IMR-90 (cell line): Measurements from ENCODE around the gene PSD. TPM values are rescaled to one million over a fixed set of nuclear protein-coding genes. Genes with fewer than 3 reads are reported as not detected.

ENCODE experiments used
- ATAC-seq: fragments of 200-7000 bp; cut with Tn5 transposase; 2 replicates; pipeline ENCODE4 v1.9.1; 2020; ENCODE audit warnings: low read depth, mild to moderate bottlenecking, moderate library complexity
- BruUV-seq: library from RNA; stranded (reverse); fragments of 400-500 nt; replicated peaks from 2 replicates; lab custom pipeline; 2021; lab: Mats Ljungman, UMichigan
- CTCF ChIA-PET: fragments of 300-600 bp; formaldehyde crosslinking; extraction: SDS; loops from one replicate; lab custom pipeline; 2021; ENCODE audit warnings: antibody characterized with exemption; lab: Yijun Ruan, JAX
- POLR2A ChIA-PET: fragments of 300-600 bp; sonication (Branson Sonifier 250); formaldehyde crosslinking; loops from one replicate; lab custom pipeline; 2022; ENCODE audit warnings: antibody characterized with exemption; ENCODE audit not compliant: unreplicated experiment; lab: Charles Lee
- DNase-seq: peaks from one replicate; pipeline ENCODE4 v3.0.0; 2013
- H2AFZ ChIP-seq: replicated peaks from 2 replicates; pipeline ENCODE3; 2013; ENCODE audit warnings: low read length, mild to moderate bottlenecking; ENCODE audit not compliant: poor library complexity
- H2AK5ac ChIP-seq: 2 replicates; pipeline ENCODE4 v1.6.1; 2013; ENCODE audit warnings: low read depth, low read length, inconsistent platforms
- H2AK9ac ChIP-seq: replicated peaks from 2 replicates; pipeline ENCODE3; 2013; ENCODE audit warnings: mild to moderate bottlenecking, low read depth, low read length, moderate library complexity; ENCODE audit not compliant: poor library complexity
- H2BK120ac ChIP-seq: 2 replicates; pipeline ENCODE4 v1.6.1; 2013; ENCODE audit warnings: low read depth, low read length, inconsistent platforms
- H2BK15ac ChIP-seq: 3 replicates; pipeline ENCODE4 v1.6.1; 2013; ENCODE audit warnings: low read depth, low read length, inconsistent platforms
- H2BK20ac ChIP-seq: 2 replicates; pipeline ENCODE4 v1.6.1; 2013; ENCODE audit warnings: low read depth, mild to moderate bottlenecking, inconsistent platforms, low read length, moderate library complexity
- H2BK5ac ChIP-seq: 2 replicates; pipeline ENCODE4 v1.6.1; 2013; ENCODE audit warnings: mild to moderate bottlenecking, low read depth, low read length, inconsistent platforms; ENCODE audit not compliant: poor library complexity, severe bottlenecking
- H3K14ac ChIP-seq: replicated peaks from 2 replicates; pipeline ENCODE4 v1.6.1; 2013; ENCODE audit warnings: low read depth, low read length, inconsistent platforms
- H3K18ac ChIP-seq: 2 replicates; pipeline ENCODE4 v1.6.1; 2013; ENCODE audit warnings: low read depth, low read length, control low read depth
- H3K23ac ChIP-seq: 2 replicates; pipeline ENCODE4 v1.6.1; 2013; ENCODE audit warnings: low read depth, low read length, inconsistent platforms
- H3K27ac ChIP-seq: 2 replicates; pipeline ENCODE4 v1.5.1; 2013; ENCODE audit warnings: mild to moderate bottlenecking, control low read depth, low read length; ENCODE audit not compliant: insufficient read depth
- H3K27me3 ChIP-seq: 2 replicates; pipeline ENCODE4 v1.6.1; 2013; ENCODE audit warnings: low read length; ENCODE audit not compliant: control insufficient read depth, insufficient read depth
- H3K36me3 ChIP-seq: 2 replicates; pipeline ENCODE4 v1.6.1; 2013; ENCODE audit warnings: low read length, mixed read lengths; ENCODE audit not compliant: control insufficient read depth, insufficient read depth
- H3K4ac ChIP-seq: 2 replicates; pipeline ENCODE4 v1.6.1; 2013; ENCODE audit warnings: low read depth, low read length, inconsistent platforms
- H3K4me1 ChIP-seq: 2 replicates; pipeline ENCODE4 v1.6.1; 2013; ENCODE audit warnings: low read length, mixed read lengths; ENCODE audit not compliant: control insufficient read depth, insufficient read depth
- H3K4me2 ChIP-seq: 2 replicates; pipeline ENCODE4 v1.6.1; 2013; ENCODE audit warnings: low read depth, mild to moderate bottlenecking, control low read depth, low read length, moderate library complexity
- H3K4me3 ChIP-seq: 2 replicates; pipeline ENCODE4 v1.5.1; 2013; ENCODE audit warnings: low read depth, mild to moderate bottlenecking, control low read depth, low read length, moderate library complexity; ENCODE audit not compliant: insufficient read depth
- H3K56ac ChIP-seq: 2 replicates; pipeline ENCODE4 v1.6.1; 2013; ENCODE audit warnings: low read length, inconsistent platforms; ENCODE audit not compliant: insufficient read depth; ENCODE audit errors: extremely low read depth
- H3K79me1 ChIP-seq, 2 experiments: 2 replicates each; pipeline ENCODE4 v1.6.1; 2013; ENCODE audit warnings: low read length in 2 of 2, inconsistent platforms in 1 of 2, low read depth in 1 of 2
- H3K9ac ChIP-seq: 2 replicates; pipeline ENCODE4 v1.6.1; 2013; ENCODE audit warnings: low read depth, low read length, control low read depth
- H3K9me1 ChIP-seq: 2 replicates; pipeline ENCODE4 v1.6.1; 2013; ENCODE audit warnings: low read length, inconsistent platforms; ENCODE audit not compliant: insufficient read depth
- H3K9me3 ChIP-seq: 2 replicates; pipeline ENCODE4 v1.6.1; 2013; ENCODE audit warnings: low read length; ENCODE audit not compliant: control insufficient read depth, insufficient read depth
- H4K20me1 ChIP-seq: 2 replicates; pipeline ENCODE4 v1.6.1; 2013; ENCODE audit warnings: low read length, inconsistent platforms; ENCODE audit not compliant: insufficient read depth
- H4K5ac ChIP-seq: 2 replicates; pipeline ENCODE4 v1.6.1; 2013; ENCODE audit warnings: mild to moderate bottlenecking, low read depth, low read length, control low read depth
- H4K8ac ChIP-seq, 2 experiments: 2 replicates each; pipeline ENCODE4 v1.6.1; 2013; ENCODE audit warnings: low read depth in 2 of 2, low read length in 2 of 2, control low read depth in 1 of 2, inconsistent platforms in 1 of 2
- H4K91ac ChIP-seq: 2 replicates; pipeline ENCODE4 v1.6.1; 2013; ENCODE audit warnings: low read depth, low read length, inconsistent platforms; ENCODE audit not compliant: insufficient read depth
- BHLHE40 ChIP-seq: fragments of 150-350 bp; IDR thresholded peaks from 2 replicates; pipeline ENCODE4 v1.6.1; 2016; ENCODE audit warnings: mild to moderate bottlenecking, low read depth, low read length
- CEBPB ChIP-seq: IDR thresholded peaks from 2 replicates; pipeline ENCODE4 v1.6.1; 2012; ENCODE audit warnings: low read depth, low read length, improper control_type of control experiment
- CHD1 ChIP-seq: IDR thresholded peaks from 2 replicates; pipeline ENCODE4 v1.6.1; 2012; ENCODE audit warnings: low read depth, low read length, improper control_type of control experiment
- FOS ChIP-seq: fragments of 150-350 bp; IDR thresholded peaks from 2 replicates; pipeline ENCODE4 v1.6.1; 2016; ENCODE audit warnings: low read depth, low read length
- MAFK ChIP-seq: IDR thresholded peaks from 2 replicates; pipeline ENCODE4 v1.6.1; 2012; ENCODE audit warnings: low read depth, low read length, improper control_type of control experiment
- MAZ ChIP-seq: IDR thresholded peaks from 2 replicates; pipeline ENCODE4 v1.6.1; 2012; ENCODE audit warnings: low read depth, mild to moderate bottlenecking, low read length, improper control_type of control experiment, moderate library complexity, borderline replicate concordance
- MXI1 ChIP-seq: IDR thresholded peaks from 2 replicates; pipeline ENCODE4 v1.6.1; 2012; ENCODE audit warnings: low read depth, mild to moderate bottlenecking, low read length, moderate library complexity, borderline replicate concordance
- NFE2L2 ChIP-seq: fragments of 150-350 bp; IDR thresholded peaks from 2 replicates; pipeline ENCODE4 v1.6.1; 2016; ENCODE audit warnings: low read depth, mild to moderate bottlenecking, low read length
- POLR2A ChIP-seq: IDR thresholded peaks from 2 replicates; pipeline ENCODE4 v1.6.1; 2012; ENCODE audit warnings: mild to moderate bottlenecking, low read depth, low read length
- RAD21 ChIP-seq: IDR thresholded peaks from 2 replicates; pipeline ENCODE4 v1.6.1; 2012; ENCODE audit warnings: low read length, improper control_type of control experiment
- RCOR1 ChIP-seq: IDR thresholded peaks from 2 replicates; pipeline ENCODE4 v1.6.1; 2012; ENCODE audit warnings: mild to moderate bottlenecking, low read length, improper control_type of control experiment; ENCODE audit not compliant: insufficient replicate concordance
- RFX5 ChIP-seq: IDR thresholded peaks from 2 replicates; pipeline ENCODE4 v1.8.0; 2012; ENCODE audit warnings: low read depth, mild to moderate bottlenecking, low read length, moderate library complexity
- SMC3 ChIP-seq: fragments of 150-350 bp; IDR thresholded peaks from 2 replicates; pipeline ENCODE4 v1.6.1; 2016; ENCODE audit warnings: low read depth, mild to moderate bottlenecking, antibody characterized with exemption, low read length, moderate library complexity
- USF2 ChIP-seq: fragments of 150-350 bp; IDR thresholded peaks from 2 replicates; pipeline ENCODE4 v1.6.1; 2017; ENCODE audit warnings: mild to moderate bottlenecking, antibody characterized with exemption, low read length, low read depth
- WGBS, 2 experiments: methylation state at CpG; one replicate each; pipeline versions ENCODE4 v1.1.5 to v1.1.7; 2013; ENCODE audit warnings: missing lambda C conversion rate in 2 of 2; ENCODE audit not compliant: insufficient read length in 1 of 2; ENCODE audit errors: extremely low coverage in 2 of 2; 5-methylcytosine and 5-hydroxymethylcytosine counted together
- dilution Hi-C: fragments of 300-500 bp; cut with HindIII; formaldehyde crosslinking; loops from one replicate; pipeline ENCODE4 v1.14.3; 2018; ENCODE audit warnings: low sequenced_read_pairs; ENCODE audit not compliant: unreplicated experiment
- in situ Hi-C: fragments of 300-500 bp; cut with MboI; formaldehyde crosslinking; loops from 3 replicates; pipeline ENCODE4 v1.14.3; 2019; ENCODE audit warnings: low sequenced_read_pairs, inconsistent platforms, mixed read lengths
- intact Hi-C: fragments of 100-400 bp; cut with micrococcal nuclease; formaldehyde crosslinking; loops from 2 replicates; pipeline ENCODE4 v1.10.0; 2022
- polyA plus RNA-seq, 3 experiments: library from polyadenylated mRNA; depleted of rRNA; stranded (reverse); fragments of >200 nt; gene quantifications; 2 replicates each; pipeline ENCODE4 v1.2.3, GENCODE V29; 2012; ENCODE audit warnings: low replicate concordance in 1 of 3
- total RNA-seq: library from RNA; depleted of rRNA; stranded (reverse); fragments of >200 nt; gene quantifications from 2 replicates; pipeline ENCODE4 v1.2.3, GENCODE V29; 2012
- TF ChIP-seq, protein P1 (sequence below): fragments of 150-350 bp; IDR thresholded peaks from 2 replicates; pipeline ENCODE4 v1.6.1; 2016; ENCODE audit warnings: low read depth, mild to moderate bottlenecking, low read length, moderate library complexity, borderline replicate concordance
- TF ChIP-seq, protein P2 (sequence below): conservative IDR thresholded peaks from 2 replicates; pipeline ENCODE4 v1.5.1; 2012; ENCODE audit warnings: mild to moderate bottlenecking, low read depth, low read length, improper control_type of control experiment

Gene PSD
- total and polyA plus RNA-seq, 2 of the 4 experiments (the other 2 are of a cell fraction): 2.0 to 4.4 TPM

DNA sequence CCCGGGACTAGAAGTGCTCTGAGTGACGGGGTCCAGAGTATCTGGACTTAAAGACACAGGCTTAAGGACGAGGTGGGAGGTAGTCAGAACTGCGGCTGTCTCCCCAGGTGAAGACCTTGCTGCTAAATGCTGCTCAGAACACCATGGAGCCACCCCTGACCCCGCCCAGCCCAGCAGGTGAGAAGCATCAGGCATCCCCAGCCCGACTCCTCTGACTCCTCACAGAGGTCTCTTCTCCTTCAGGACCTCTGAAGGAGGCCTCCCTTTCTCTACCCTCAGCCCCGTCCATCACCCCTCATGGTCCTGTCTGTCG lies 17.3 kb downstream of the PSD start:
- POLR2A ChIA-PET: no interaction called here
- CTCF ChIA-PET: interaction anchor here (0.9 kb wide), 1 partner anchor 171 kb away, joined by 4 read pairs; no protein-coding TSS in a partner anchor

More for the DNA sequence above, 17.3 kb downstream of the PSD start:
- Histone ChIP-seq H4K8ac (no peak overlapping the region), H3K27me3 (no peaks in the 10 kb centered on the region), H2BK20ac (no peak overlapping the region), H2BK15ac (no peak overlapping the region), H2AFZ (no peak overlapping the region), H3K4me3 (no peak overlapping the region), H4K91ac (no peak overlapping the region), H3K9me3 (no peaks in the 10 kb centered on the region), H3K79me1 (peaks cover 21 to 24% of the 10 kb centered on the region in 2 experiments), H3K4me1 (peaks cover 13% of the 10 kb centered on the region), H3K14ac (no peak overlapping the region), H3K23ac (no peak overlapping the region), H3K36me3 (peaks cover 26% of the 10 kb centered on the region), H4K20me1 (peaks cover 6% of the 10 kb centered on the region), H3K27ac (no peak overlapping the region), H3K4me2 (no peak overlapping the region), H2BK5ac (no peak overlapping the region), H2AK9ac (peak overlapping the region; percentile 72), H3K18ac (no peak overlapping the region), H2AK5ac (peak overlapping the region; percentile 75; the same call in 1 of the 2 replicates), H3K4ac (no peak overlapping the region), H2BK120ac (no peak overlapping the region), H4K5ac (no peak overlapping the region), H3K9me1 (peaks cover 5% of the 10 kb centered on the region; the same call in 1 of the 2 replicates), H3K9ac (no peak overlapping the region), H3K56ac (no peak overlapping the region)
- in situ Hi-C loops: no loop called here
- no peak for TF ChIP-seq RFX5
- TF ChIP-seq, protein P1, sequence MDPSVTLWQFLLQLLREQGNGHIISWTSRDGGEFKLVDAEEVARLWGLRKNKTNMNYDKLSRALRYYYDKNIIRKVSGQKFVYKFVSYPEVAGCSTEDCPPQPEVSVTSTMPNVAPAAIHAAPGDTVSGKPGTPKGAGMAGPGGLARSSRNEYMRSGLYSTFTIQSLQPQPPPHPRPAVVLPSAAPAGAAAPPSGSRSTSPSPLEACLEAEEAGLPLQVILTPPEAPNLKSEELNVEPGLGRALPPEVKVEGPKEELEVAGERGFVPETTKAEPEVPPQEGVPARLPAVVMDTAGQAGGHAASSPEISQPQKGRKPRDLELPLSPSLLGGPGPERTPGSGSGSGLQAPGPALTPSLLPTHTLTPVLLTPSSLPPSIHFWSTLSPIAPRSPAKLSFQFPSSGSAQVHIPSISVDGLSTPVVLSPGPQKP: no peak
- no peak for TF ChIP-seq MAFK
- TF ChIP-seq CHD1: no peak
- TF ChIP-seq, protein P2, sequence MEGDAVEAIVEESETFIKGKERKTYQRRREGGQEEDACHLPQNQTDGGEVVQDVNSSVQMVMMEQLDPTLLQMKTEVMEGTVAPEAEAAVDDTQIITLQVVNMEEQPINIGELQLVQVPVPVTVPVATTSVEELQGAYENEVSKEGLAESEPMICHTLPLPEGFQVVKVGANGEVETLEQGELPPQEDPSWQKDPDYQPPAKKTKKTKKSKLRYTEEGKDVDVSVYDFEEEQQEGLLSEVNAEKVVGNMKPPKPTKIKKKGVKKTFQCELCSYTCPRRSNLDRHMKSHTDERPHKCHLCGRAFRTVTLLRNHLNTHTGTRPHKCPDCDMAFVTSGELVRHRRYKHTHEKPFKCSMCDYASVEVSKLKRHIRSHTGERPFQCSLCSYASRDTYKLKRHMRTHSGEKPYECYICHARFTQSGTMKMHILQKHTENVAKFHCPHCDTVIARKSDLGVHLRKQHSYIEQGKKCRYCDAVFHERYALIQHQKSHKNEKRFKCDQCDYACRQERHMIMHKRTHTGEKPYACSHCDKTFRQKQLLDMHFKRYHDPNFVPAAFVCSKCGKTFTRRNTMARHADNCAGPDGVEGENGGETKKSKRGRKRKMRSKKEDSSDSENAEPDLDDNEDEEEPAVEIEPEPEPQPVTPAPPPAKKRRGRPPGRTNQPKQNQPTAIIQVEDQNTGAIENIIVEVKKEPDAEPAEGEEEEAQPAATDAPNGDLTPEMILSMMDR: no peak
- no peak for TF ChIP-seq MXI1
- TF ChIP-seq RAD21: no peak
- no peak for TF ChIP-seq POLR2A
- TF ChIP-seq MAZ: no peak
- no peak for TF ChIP-seq FOS
- no peak for TF ChIP-seq RCOR1
- no peak for TF ChIP-seq CEBPB
- no peak for TF ChIP-seq SMC3
- TF ChIP-seq NFE2L2: no peak
- TF ChIP-seq BHLHE40: no peak
- no peak for TF ChIP-seq USF2
- dilution Hi-C loops: no loop called here
- intact Hi-C loops: no loop called here
- 70% methylated on average over 2 of the region's 8 CpGs; no CpG with 5 or more reads in 1 of the 2 experiments for WGBS, 2 experiments
- no TSS peak for BruUV-seq
- ATAC-seq (no peak), DNase-seq (no peak)
